Right lobe of liver (tissue), 6 donors: ENCODE measurements around the gene NUMA1. TPM values are rescaled to one million over a fixed set of nuclear protein-coding genes. Genes with fewer than 3 reads are reported as not detected.

Experiments
- ATAC-seq, 4 donors: fragments of 200-7000 bp; cut with Tn5 transposase; one replicate each; pipeline ENCODE4 v1.9.1; 2020; ENCODE audit warnings: mild to moderate bottlenecking in 4 of 4, moderate library complexity in 4 of 4
- DNase-seq, 3 donors: peaks; one replicate each; pipeline ENCODE4 v3.0.0-alpha.2; 2020
- H3K27ac ChIP-seq, 3 donors: fragments of 200-600 bp; one replicate each; pipeline ENCODE4 v1.8.0; 2022
- H3K27me3 ChIP-seq, 2 donors: fragments of 200-600 bp; one replicate each; pipeline ENCODE4 v1.8.0; 2022
- H3K36me3 ChIP-seq, 4 donors: fragments of 200-600 bp; sonication (generic) in 1 of 4; one replicate each; pipeline versions ENCODE4 v1.5.1 to v1.8.0; 2017 to 2022; ENCODE audit warnings: control low read depth in 1 of 4
- H3K4me1 ChIP-seq, 4 donors: fragments of 200-600 bp; sonication (generic) in 1 of 4; one replicate each; pipeline versions ENCODE4 v1.5.1 to v1.8.0; 2017 to 2022; ENCODE audit warnings: control low read depth in 1 of 4
- H3K4me3 ChIP-seq, 3 donors: fragments of 200-600 bp; one replicate each; pipeline ENCODE4 v1.8.0; 2022
- H3K9me3 ChIP-seq, 4 donors: fragments of 200-600 bp; sonication (generic) in 1 of 4; one replicate each; pipeline versions ENCODE4 v1.5.1 to v1.8.0; 2017 to 2022; ENCODE audit warnings: control low read depth in 1 of 4
- CTCF ChIP-seq, 4 donors: fragments of 200-600 bp in 3 of 4; fragments of 450-650 bp in 1 of 4; IDR thresholded peaks; one replicate each; pipeline versions ENCODE4 v1.5.1 to v1.8.0; 2016 to 2022; ENCODE audit warnings: antibody characterized with exemption in 4 of 4, mild to moderate bottlenecking in 2 of 4
- POLR2A ChIP-seq: fragments of 450-650 bp; IDR thresholded peaks from one replicate; pipeline ENCODE4 v1.6.1; 2017; ENCODE audit warnings: antibody characterized with exemption, mild to moderate bottlenecking
- WGBS: methylation state at CpG from one replicate; pipeline ENCODE4 v1.1.6; 2018; ENCODE audit warnings: low coverage, low lambda C conversion rate; ENCODE audit not compliant: insufficient coverage; ENCODE audit errors: missing lambda C conversion rate; 5-methylcytosine and 5-hydroxymethylcytosine counted together
- intact Hi-C, 2 donors: fragments of 100-400 bp; cut with DNase I; formaldehyde crosslinking; loops; one replicate each; pipeline versions ENCODE4 v1.11.2 to v1.14.1; 2022
- total RNA-seq, 6 experiments: library from RNA; depleted of rRNA in 2 of 6; stranded (reverse); fragments of >200 nt in 2 of 6; fragmentation: NEBNext Ultra II Directional in 3 of 6; extraction: Animal tissue kit (Norgen Biotek cat#: 25700) in 3 of 6; gene quantifications; one replicate each; pipeline versions ENCODE4 v1.1.0 to v1.2.4, GENCODE V29; 2016 to 2023
- donor health status: DM: no; HTN: yes; CAD: no.
- donor health status: DM: no; HTN: no; CAD: no.
- donor health status: DM: no; HTN: no; CAD: no.
- donor health status: DM: no; HTN: yes; CAD: no.
- donor health status: DM: no; HTN: yes; CAD: no.

The NUMA1 gene
- total RNA-seq, 6 experiments from 2014 or later = 47.3 to 62.5 (median 54.5) TPM

DNA sequence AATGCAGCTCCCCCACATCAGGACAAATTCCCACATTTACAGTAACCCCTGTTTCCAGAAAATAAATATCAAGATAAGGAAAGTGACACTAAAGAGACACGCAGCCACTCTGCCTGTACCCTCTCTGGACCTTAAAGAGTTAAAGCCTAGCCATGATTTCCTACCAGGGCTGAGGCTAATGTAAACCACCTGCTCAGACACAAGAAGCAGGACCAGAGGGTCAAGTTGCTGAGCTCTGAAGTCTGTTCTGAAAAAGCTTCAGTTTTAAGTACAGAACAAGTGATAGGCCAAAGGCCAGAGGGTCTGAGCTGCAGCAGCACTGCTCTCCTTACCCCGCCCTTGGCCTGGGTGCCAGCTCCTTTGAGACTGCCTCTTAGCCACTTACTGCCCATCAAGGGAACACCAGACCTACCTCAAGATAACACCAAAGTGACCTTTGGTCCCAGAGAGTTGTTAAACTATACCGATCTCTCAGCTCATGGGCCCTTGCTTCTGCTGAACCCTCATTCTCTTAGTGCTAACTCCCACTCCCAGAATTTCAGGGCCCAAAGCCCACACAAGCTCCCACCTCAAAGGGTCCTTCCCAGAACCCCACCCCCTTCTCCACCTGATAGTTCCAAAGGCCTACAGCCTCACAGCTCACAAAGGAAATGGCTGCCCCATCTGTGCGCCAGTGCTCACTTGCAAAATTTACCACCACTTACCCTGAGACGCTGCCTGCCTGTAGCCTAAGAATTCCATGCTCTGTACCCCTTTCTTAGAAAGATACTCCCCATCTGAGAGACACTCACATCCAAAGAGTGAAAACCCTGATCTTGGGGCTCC, 41.1 kb downstream of the NUMA1 start:
- intact Hi-C loops = no loop called here
- Histone ChIP-seq H3K27me3 (no peaks in the 10 kb centered on the region), H3K4me1 (peaks cover 1 to 39% (median 7%) of the 10 kb centered on the region in 4 donors), H3K4me3 (peak overlapping the region; percentile 48 to 62 (median 60)), H3K36me3 (peaks cover 0 to 7% (median 3%) of the 10 kb centered on the region in 4 donors), H3K9me3 (no peaks in the 10 kb centered on the region), H3K27ac (peak overlapping the region; percentile 57 to 93 (median 76))
- no peak for ATAC-seq
- 45% methylated on average over 3 of the region's 5 CpGs for WGBS
- TF ChIP-seq CTCF (IDR thresholded peaks at IDR 0.05) (no peak), POLR2A (no peak)
- DNase-seq = no peak

GRCh38 chr11:72038491-72038890, 41.9 kb downstream of the NUMA1 start:
- TF ChIP-seq CTCF (IDR thresholded peaks at IDR 0.05) (no peak), POLR2A (no peak)
- no peak for DNase-seq
- Histone ChIP-seq H3K4me1 (peaks cover 1 to 39% (median 7%) of the 10 kb centered on the region in 4 donors), H3K9me3 (no peaks in the 10 kb centered on the region), H3K36me3 (peaks cover 0 to 14% (median 6%) of the 10 kb centered on the region in 4 donors), H3K27ac (peak overlapping the region; percentile 57 to 93 (median 76)), H3K4me3 (peak overlapping the region in 1 of 3 donors; percentile 60), H3K27me3 (no peaks in the 10 kb centered on the region)
- intact Hi-C loops = no loop called here
- WGBS = 20% methylated on average over 1 of the region's 2 CpGs
- ATAC-seq = no peak

DNA sequence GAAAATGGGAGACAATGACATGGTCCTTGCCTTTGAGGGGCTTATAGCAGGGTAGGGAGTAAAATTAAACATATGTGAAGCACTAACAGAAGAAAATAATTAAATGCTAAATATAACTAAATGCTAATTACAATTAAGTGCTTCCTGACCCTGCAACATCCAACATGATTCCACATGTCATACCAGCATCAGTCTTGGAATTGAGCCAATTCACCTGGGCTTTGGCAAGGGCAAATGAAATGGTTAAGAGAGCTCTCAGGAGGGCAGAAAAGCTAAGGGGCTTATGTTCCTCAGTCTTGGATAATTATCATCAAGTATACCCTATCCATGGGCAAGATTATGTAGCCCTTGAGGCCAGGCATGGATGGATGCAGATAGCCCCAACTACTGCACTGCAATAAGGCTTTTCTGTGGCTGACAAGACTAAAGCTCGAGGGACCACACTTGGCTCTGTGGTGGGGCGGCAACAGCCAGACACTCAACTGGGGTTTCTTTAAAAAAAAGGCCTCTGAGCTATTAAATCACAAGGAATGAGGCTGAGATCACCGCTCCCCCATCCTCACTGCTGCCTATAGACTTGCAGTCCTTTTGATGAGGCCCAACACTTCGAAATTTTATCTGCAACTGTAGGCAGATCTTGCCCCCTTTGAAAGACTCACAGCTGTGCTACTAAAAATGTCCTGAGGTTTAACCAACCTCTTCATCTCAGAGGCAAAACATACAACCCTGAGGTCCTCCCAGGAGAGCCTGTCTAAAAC, 42.6 kb downstream of the NUMA1 start:
- WGBS = 40% methylated on average over 1 of the region's 4 CpGs
- Histone ChIP-seq H3K27ac (peak overlapping the region in 1 of 3 donors; percentile 76), H3K36me3 (peaks cover 0 to 20% (median 6%) of the 10 kb centered on the region in 4 donors), H3K27me3 (no peaks in the 10 kb centered on the region), H3K4me1 (peaks cover 1 to 38% (median 7%) of the 10 kb centered on the region in 4 donors), H3K9me3 (no peaks in the 10 kb centered on the region), H3K4me3 (no peak overlapping the region)
- DNase-seq = no peak
- TF ChIP-seq CTCF (IDR thresholded peaks at IDR 0.05) (no peak), POLR2A (no peak)
- intact Hi-C loops = no loop called here
- no peak for ATAC-seq

DNA sequence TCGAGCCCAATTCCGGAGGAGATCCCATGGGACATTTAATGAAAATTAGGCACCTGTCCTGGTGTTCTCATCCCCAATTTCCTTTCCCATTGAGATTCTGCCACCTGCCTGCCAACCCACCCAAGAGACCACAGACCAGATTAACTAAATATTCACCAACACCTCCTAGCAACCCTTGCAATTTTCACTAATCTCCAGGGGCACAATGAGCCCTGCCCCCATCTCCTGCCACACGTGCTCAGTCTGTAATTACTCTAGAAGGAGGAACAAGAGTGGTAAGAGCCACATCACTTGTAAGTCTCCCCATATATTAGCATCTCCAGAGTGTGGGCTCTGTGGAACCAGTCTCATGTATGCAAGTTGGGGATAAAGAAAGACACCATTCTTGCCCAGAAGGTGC, 43.7 kb downstream of the NUMA1 start:
- DNase-seq (no peak), ATAC-seq (no peak)
- Histone ChIP-seq H3K36me3 (peaks cover 0 to 25% (median 6%) of the 10 kb centered on the region in 4 donors), H3K4me1 (peaks cover 1 to 33% (median 7%) of the 10 kb centered on the region in 4 donors), H3K27me3 (no peaks in the 10 kb centered on the region), H3K27ac (no peak overlapping the region), H3K4me3 (no peak overlapping the region), H3K9me3 (no peaks in the 10 kb centered on the region)
- TF ChIP-seq POLR2A (no peak), CTCF (IDR thresholded peaks at IDR 0.05) (no peak)
- intact Hi-C loops = no loop called here
- 79% methylated on average over 3 of the region's 3 CpGs for WGBS
